Pulmonary artery endothelial cell (primary cell): ENCODE measurements around the gene XYLT1. TPM values are rescaled to one million over a fixed set of nuclear protein-coding genes. Genes with fewer than 3 reads are reported as not detected.

Experiments
- DNase-seq: peaks from one replicate; pipeline ENCODE4 v3.0.0-alpha.2; 2011; ENCODE audit warnings: low read depth, low spot score
- total RNA-seq: library from RNA; depleted of rRNA; stranded (reverse); fragments of >200 nt; gene quantifications from 2 replicates; pipeline ENCODE4 v1.2.3, GENCODE V29; 2014

The XYLT1 gene
- total RNA-seq, 1 donor from 2014 or later = 0.92 TPM

- DNase-seq = no peak
Measured at GRCh38 chr16:17205279-17206211, 265.2 kb downstream of the XYLT1 start.

GRCh38 chr16:17204644-17205043 is 266.1 kb downstream of the XYLT1 start:
- no peak for DNase-seq

- no peak for DNase-seq
Measured at GRCh38 chr16:17204206-17204605, 266.6 kb downstream of the XYLT1 start.

- no peak for DNase-seq
Measured at GRCh38 chr16:17203424-17203823, 267.3 kb downstream of the XYLT1 start.

- DNase-seq = no peak
Measured at GRCh38 chr16:17199135-17199534, 271.6 kb downstream of the XYLT1 start.

- DNase-seq = no peak
Measured at GRCh38 chr16:17196526-17196925, 274.2 kb downstream of the XYLT1 start.

- DNase-seq = no peak
Measured at GRCh38 chr16:17194190-17194780, 276.5 kb downstream of the XYLT1 start.

- no peak for DNase-seq
Measured at GRCh38 chr16:17193566-17194100, 277.1 kb downstream of the XYLT1 start.

- DNase-seq = no peak
Measured at GRCh38 chr16:17184026-17184425, 286.7 kb downstream of the XYLT1 start.

- DNase-seq = no peak
Measured at GRCh38 chr16:17177959-17178905, 292.5 kb downstream of the XYLT1 start.

GRCh38 chr16:17177242-17177958 is 293.4 kb downstream of the XYLT1 start:
- DNase-seq = no peak

- DNase-seq = no peak
Measured at GRCh38 chr16:17176199-17176598, 294.6 kb downstream of the XYLT1 start.

GRCh38 chr16:17173281-17173680 is 297.5 kb downstream of the XYLT1 start:
- DNase-seq = no peak

GRCh38 chr16:17171250-17172143 is 299.3 kb downstream of the XYLT1 start:
- no peak for DNase-seq

- no peak for DNase-seq
Measured at GRCh38 chr16:17170435-17170834, 300.3 kb downstream of the XYLT1 start.

GRCh38 chr16:17168181-17168580 is 302.6 kb downstream of the XYLT1 start:
- no peak for DNase-seq

- DNase-seq = no peak
Measured at GRCh38 chr16:17166095-17166494, 304.7 kb downstream of the XYLT1 start.

- DNase-seq = no peak
Measured at GRCh38 chr16:17162560-17162959, 308.2 kb downstream of the XYLT1 start.

- no peak for DNase-seq
Measured at GRCh38 chr16:17160920-17161431, 309.8 kb downstream of the XYLT1 start.
